HepG2 (cell line): ENCODE data around the gene SRRM4. TPM values are rescaled to one million over a fixed set of nuclear protein-coding genes. Genes with fewer than 3 reads are reported as not detected.

Source experiments
- ATF6 ChIP-seq: sonication (generic); formaldehyde crosslinking; conservative IDR thresholded peaks from 2 replicates; pipeline ENCODE4 v1.4.0; 2020; ENCODE audit warnings: missing genetic modification reagents
- IKZF5 ChIP-seq: IDR thresholded peaks from 2 replicates; pipeline ENCODE4 v1.6.1; 2018; ENCODE audit warnings: missing genetic modification reagents, mild to moderate bottlenecking, missing compliant biosample characterization
- MIXL1 ChIP-seq: IDR thresholded peaks from 2 replicates; pipeline ENCODE4 v1.6.1; 2016
- MTF1 ChIP-seq: sonication (generic); formaldehyde crosslinking; IDR thresholded peaks from 2 replicates; pipeline ENCODE4 v1.5.0; 2020; ENCODE audit warnings: missing genetic modification reagents
- RFXAP ChIP-seq: sonication (generic); formaldehyde crosslinking; IDR thresholded peaks from 2 replicates; pipeline ENCODE4 v1.4.0; 2020; ENCODE audit warnings: missing genetic modification reagents, borderline replicate concordance
- SAFB2 ChIP-seq: sonication (generic); formaldehyde crosslinking; IDR thresholded peaks from 2 replicates; pipeline ENCODE4 v1.5.1; 2020; ENCODE audit warnings: missing genetic modification reagents, low read depth, mild to moderate bottlenecking, borderline replicate concordance
- SYNCRIP ChIP-seq: fragments of 200-400 bp; formaldehyde crosslinking; IDR thresholded peaks from 2 replicates; pipeline ENCODE4 v1.6.1; 2018; ENCODE audit warnings: mild to moderate bottlenecking, low read depth, low read length; ENCODE audit not compliant: insufficient read depth
- TFE3 ChIP-seq: IDR thresholded peaks from 2 replicates; pipeline ENCODE4 v1.6.1; 2016
- XRCC5 ChIP-seq: fragments of 200-400 bp; formaldehyde crosslinking; optimal IDR thresholded peaks from 2 replicates; pipeline ENCODE3; 2017; ENCODE audit warnings: mild to moderate bottlenecking, low read length
- ZFP36L1 ChIP-seq: sonication (generic); formaldehyde crosslinking; IDR thresholded peaks from 2 replicates; pipeline ENCODE4 v1.8.0; 2022; ENCODE audit warnings: mild to moderate bottlenecking, missing genetic modification reagents, moderate library complexity
- ZNF446 ChIP-seq: sonication (generic); formaldehyde crosslinking; IDR thresholded peaks from 2 replicates; pipeline ENCODE4 v1.5.0; 2020; ENCODE audit warnings: mild to moderate bottlenecking, missing genetic modification reagents
- ZNF563 ChIP-seq: sonication (generic); formaldehyde crosslinking; IDR thresholded peaks from 2 replicates; pipeline ENCODE4 v1.8.0; 2022; ENCODE audit warnings: mild to moderate bottlenecking, moderate library complexity, missing genetic modification reagents
- ZNF574 ChIP-seq: sonication (generic); formaldehyde crosslinking; IDR thresholded peaks from 2 replicates; pipeline ENCODE4 v1.4.0; 2020; ENCODE audit warnings: missing genetic modification reagents
- ZNF605 ChIP-seq: sonication (generic); formaldehyde crosslinking; IDR thresholded peaks from 2 replicates; pipeline ENCODE4 v1.8.0; 2022; ENCODE audit warnings: mild to moderate bottlenecking, missing genetic modification reagents
- ZNF724P ChIP-seq: sonication (generic); formaldehyde crosslinking; IDR thresholded peaks from 2 replicates; pipeline ENCODE4 v1.8.0; 2022; ENCODE audit warnings: missing genetic modification reagents, borderline replicate concordance
- ZZZ3 ChIP-seq: sonication (generic); formaldehyde crosslinking; IDR thresholded peaks from 2 replicates; pipeline ENCODE4 v1.4.0; 2020; ENCODE audit warnings: missing genetic modification reagents, mild to moderate bottlenecking, borderline replicate concordance
- polyA plus RNA-seq, 8 experiments: library from polyadenylated mRNA; depleted of rRNA in 3 of 8; stranded (reverse) in 7 of 8; unstranded in 1 of 8; fragments of >200 nt; fragmentation: Illumina TruSeq in 4 of 8; extraction: Trizol in 4 of 8; gene quantifications; 2 replicates each; pipeline versions ENCODE4 v1.2.1 to v1.2.3, GENCODE V29; 2011 to 2016; ENCODE audit warnings: low read depth in 4 of 8, missing spikeins in 1 of 8, mixed read lengths in 1 of 8; ENCODE audit not compliant: insufficient read depth in 1 of 8
- total RNA-seq, 5 experiments: library from RNA; depleted of rRNA; stranded (reverse); fragments of >200 nt; fragmentation: Illumina TruSeq; extraction: Trizol; gene quantifications; 2 replicates each; pipeline ENCODE4 v1.2.3, GENCODE V29; 2016; ENCODE audit warnings: low read depth in 1 of 5

The SRRM4 gene
- total and polyA plus RNA-seq, 2 of the 13 experiments (the other 11 are each of a cell fraction or from before 2014, with no cell fraction given) = not detected

- TF ChIP-seq ZNF724P (CRISPR knock-in tag) = no peak
- peak; percentile 75 for TF ChIP-seq RFXAP (CRISPR knock-in tag)
- peak; percentile 86 for TF ChIP-seq MTF1 (CRISPR knock-in tag)
- peak; percentile 37; the same call in 1 of the 2 replicates for TF ChIP-seq ZNF605 (CRISPR knock-in tag)
- peak; percentile 68 for TF ChIP-seq ZNF574
- peak; percentile 61; the same call in 1 of the 2 replicates for TF ChIP-seq IKZF5 (CRISPR knock-in tag)
- no peak for TF ChIP-seq ZZZ3
- peak; percentile 81; the same call in 1 of the 2 replicates for TF ChIP-seq ZNF446 (CRISPR knock-in tag)
- TF ChIP-seq TFE3 (CRISPR knock-in tag) = peak; percentile 71
- TF ChIP-seq ATF6 (CRISPR knock-in tag) = 0 out of 2 replicates have a peak, but pooled peaks have one; percentile 59
- peak; percentile 37; the same call in 1 of the 2 replicates for TF ChIP-seq ZFP36L1 (CRISPR knock-in tag)
- TF ChIP-seq ZNF563 (CRISPR knock-in tag) = 0 out of 2 replicates have a peak, but pooled peaks have one; percentile 41
- TF ChIP-seq MIXL1 (CRISPR knock-in tag) = peak; percentile 96
- no peak for TF ChIP-seq SYNCRIP
- peak; percentile 45 for TF ChIP-seq XRCC5
- no peak for TF ChIP-seq SAFB2 (CRISPR knock-in tag)
Observed at GRCh38 chr12:119060847-119061796, 79.8 kb downstream of the SRRM4 start (continued).
